HL-60 (cell line): ENCODE measurements around the gene PSMA7.

Source experiments
- DNase-seq, 2 experiments: peaks; one replicate each; pipeline ENCODE4 v3.0.0-alpha.2; 2010 to 2020; ENCODE audit warnings: low read depth in 1 of 2, low spot score in 1 of 2
- H3K27ac ChIP-seq: fragments of 250-450 bp; sonication (Bioruptor Pico); replicated peaks from 2 replicates; pipeline ENCODE4 v1.5.1; 2020; ENCODE audit warnings: mild to moderate bottlenecking, moderate library complexity
- H3K27me3 ChIP-seq: fragments of 250-450 bp; sonication (Bioruptor Pico); 2 replicates; pipeline ENCODE4 v1.5.1; 2021; ENCODE audit warnings: mild to moderate bottlenecking, moderate library complexity; ENCODE audit not compliant: insufficient read depth, poor library complexity, severe bottlenecking
- H3K4me3 ChIP-seq: replicated peaks from 2 replicates; pipeline ENCODE4 v1.5.1; 2011; ENCODE audit warnings: mild to moderate bottlenecking, control low read depth, low read length; ENCODE audit not compliant: insufficient read depth
- CTCF ChIP-seq: IDR thresholded peaks from one replicate; pipeline ENCODE4 v1.5.1; 2011; ENCODE audit warnings: low read length, control low read depth, inconsistent platforms; ENCODE audit not compliant: insufficient read depth
- GABPA ChIP-seq: IDR thresholded peaks from 2 replicates; pipeline ENCODE4 v1.6.1; 2012; ENCODE audit warnings: low read depth
- POLR2AphosphoS5 ChIP-seq: IDR thresholded peaks from 2 replicates; pipeline ENCODE4 v1.6.1; 2012; ENCODE audit warnings: low read depth
- REST ChIP-seq: IDR thresholded peaks from 2 replicates; pipeline ENCODE4 v1.6.1; 2012; ENCODE audit warnings: low read depth; ENCODE audit not compliant: insufficient replicate concordance
- SPI1 ChIP-seq: IDR thresholded peaks from 2 replicates; pipeline ENCODE4 v1.6.1; 2012; ENCODE audit warnings: low read depth, mild to moderate bottlenecking, borderline replicate concordance

Gene PSMA7

GRCh38 chr20:62119591-62120364, 23.4 kb downstream of the PSMA7 start:
- H3K27ac ChIP-seq = no peak overlapping the region
- no peaks in the 10 kb centered on the region for H3K27me3 ChIP-seq
- no peak for DNase-seq
- H3K4me3 ChIP-seq = no peak overlapping the region
- TF ChIP-seq GABPA (no peak), POLR2AphosphoS5 (no peak)

- Histone ChIP-seq H3K27ac (no peak overlapping the region), H3K27me3 (no peaks in the 10 kb centered on the region), H3K4me3 (no peak overlapping the region)
- TF ChIP-seq CTCF (no peak), SPI1 (no peak), POLR2AphosphoS5 (no peak), GABPA (no peak), REST (no peak)
- no peak for DNase-seq
These were observed 24.1 kb downstream of the PSMA7 start for GRCh38 chr20:62119115-62119514.

GRCh38 chr20:62118113-62119043, 24.8 kb downstream of the PSMA7 start:
- no peaks in the 10 kb centered on the region for H3K27me3 ChIP-seq
- H3K27ac ChIP-seq = no peak overlapping the region
- H3K4me3 ChIP-seq = no peak overlapping the region
- DNase-seq = no peak
- TF ChIP-seq REST (no peak), GABPA (no peak), CTCF (no peak), SPI1 (no peak), POLR2AphosphoS5 (no peak)

- no peak overlapping the region for H3K4me3 ChIP-seq
- H3K27me3 ChIP-seq = no peaks in the 10 kb centered on the region
- H3K27ac ChIP-seq = no peak overlapping the region
- TF ChIP-seq SPI1 (no peak), POLR2AphosphoS5 (no peak), CTCF (no peak), GABPA (no peak), REST (no peak)
- DNase-seq = no peak
These were observed 25.5 kb downstream of the PSMA7 start for GRCh38 chr20:62117658-62118057.
